H9 (cell line): ENCODE results near the gene ANP32B. TPM values are rescaled to one million over a fixed set of nuclear protein-coding genes. Genes with fewer than 3 reads are reported as not detected.

Experiments
- DNase-seq: peaks from one replicate; pipeline ENCODE4 v3.0.0-alpha.2; 2017
- H2AFZ ChIP-seq: one replicate; pipeline ENCODE4 v1.6.1; 2013; ENCODE audit warnings: mild to moderate bottlenecking, low read length, control low read depth, moderate library complexity
- H2AK5ac ChIP-seq: 2 replicates; pipeline ENCODE4 v1.6.1; 2013; ENCODE audit warnings: low read length, control low read depth, mixed read lengths; ENCODE audit not compliant: insufficient read length
- H2BK120ac ChIP-seq: one replicate; pipeline ENCODE4 v1.6.1; 2013; ENCODE audit warnings: low read depth, mild to moderate bottlenecking, low read length, control low read depth, inconsistent platforms; ENCODE audit not compliant: poor library complexity, severe bottlenecking
- H2BK12ac ChIP-seq: 2 replicates; pipeline ENCODE4 v1.6.1; 2013; ENCODE audit warnings: low read length, control low read depth, mixed read lengths, low read depth; ENCODE audit not compliant: insufficient read length
- H2BK15ac ChIP-seq: 2 replicates; pipeline ENCODE4 v1.6.1; 2013; ENCODE audit warnings: low read depth, low read length, control low read depth
- H2BK20ac ChIP-seq: one replicate; pipeline ENCODE4 v1.6.1; 2013; ENCODE audit warnings: low read depth, mild to moderate bottlenecking, low read length, control low read depth, inconsistent platforms; ENCODE audit not compliant: poor library complexity, severe bottlenecking
- H2BK5ac ChIP-seq: 2 replicates; pipeline ENCODE4 v1.6.1; 2013; ENCODE audit warnings: low read length, control low read depth, mixed read lengths; ENCODE audit not compliant: insufficient read length
- H3K14ac ChIP-seq: 2 replicates; pipeline ENCODE4 v1.6.1; 2013; ENCODE audit warnings: low read length, control low read depth; ENCODE audit not compliant: insufficient read depth
- H3K18ac ChIP-seq: 2 replicates; pipeline ENCODE4 v1.6.1; 2013; ENCODE audit warnings: low read depth, mild to moderate bottlenecking, mixed read lengths, low read length, control low read depth; ENCODE audit not compliant: insufficient read length
- H3K23ac ChIP-seq: 2 replicates; pipeline ENCODE4 v1.6.1; 2013; ENCODE audit warnings: low read length, control low read depth, mixed read lengths, low read depth; ENCODE audit not compliant: insufficient read length
- H3K23me2 ChIP-seq: 2 replicates; pipeline ENCODE4 v1.6.1; 2013; ENCODE audit warnings: low read depth, mild to moderate bottlenecking, mixed read lengths, low read length, control low read depth; ENCODE audit not compliant: insufficient read length, poor library complexity, severe bottlenecking
- H3K27ac ChIP-seq: 2 replicates; pipeline ENCODE4 v1.5.1; 2013; ENCODE audit warnings: low read length, control low read depth, mixed read lengths, low read depth; ENCODE audit not compliant: insufficient read length
- H3K27me3 ChIP-seq: 2 replicates; pipeline ENCODE4 v1.6.1; 2013; ENCODE audit warnings: low read length, control low read depth, inconsistent platforms; ENCODE audit not compliant: insufficient read depth
- H3K4ac ChIP-seq: 2 replicates; pipeline ENCODE4 v1.6.1; 2013; ENCODE audit warnings: low read depth, mild to moderate bottlenecking, control low read depth, inconsistent platforms, low read length, moderate library complexity
- H3K4me1 ChIP-seq: 2 replicates; pipeline ENCODE4 v1.6.1; 2013; ENCODE audit warnings: low read length, control low read depth, inconsistent platforms; ENCODE audit not compliant: insufficient read depth
- H3K4me2 ChIP-seq: 2 replicates; pipeline ENCODE4 v1.6.1; 2013; ENCODE audit warnings: low read length, control low read depth, mixed read lengths; ENCODE audit not compliant: insufficient read length, insufficient read depth
- H3K56ac ChIP-seq: 2 replicates; pipeline ENCODE4 v1.6.1; 2013; ENCODE audit warnings: low read depth, mild to moderate bottlenecking, mixed read lengths, low read length, control low read depth; ENCODE audit not compliant: insufficient read length
- H3K79me1 ChIP-seq: 2 replicates; pipeline ENCODE4 v1.6.1; 2013; ENCODE audit warnings: low read depth, mild to moderate bottlenecking, moderate library complexity, low read length, control low read depth, inconsistent platforms; ENCODE audit not compliant: insufficient read depth, poor library complexity, severe bottlenecking
- H3K79me2 ChIP-seq: 2 replicates; pipeline ENCODE4 v1.6.1; 2013; ENCODE audit warnings: low read length, control low read depth, inconsistent platforms; ENCODE audit not compliant: insufficient read depth
- H3K9ac ChIP-seq: 2 replicates; pipeline ENCODE4 v1.6.1; 2013; ENCODE audit warnings: low read length, control low read depth, mixed read lengths; ENCODE audit not compliant: insufficient read length; ENCODE audit errors: extremely low read depth
- H3K9me3 ChIP-seq: one replicate; pipeline ENCODE4 v1.6.1; 2013; ENCODE audit warnings: low read depth, low read length, inconsistent platforms; ENCODE audit not compliant: control insufficient read depth
- H3T11ph ChIP-seq: one replicate; pipeline ENCODE4 v1.6.1; 2013; ENCODE audit warnings: mild to moderate bottlenecking, low read length, control low read depth, inconsistent platforms
- H4K20me1 ChIP-seq: one replicate; pipeline ENCODE4 v1.6.1; 2013; ENCODE audit not compliant: control insufficient read depth, insufficient read length, insufficient read depth
- H4K5ac ChIP-seq: 2 replicates; pipeline ENCODE4 v1.6.1; 2013; ENCODE audit warnings: low read depth, mild to moderate bottlenecking, mixed read lengths, low read length, control low read depth; ENCODE audit not compliant: insufficient read length
- H4K8ac ChIP-seq: replicated peaks from 2 replicates; pipeline ENCODE4 v1.6.1; 2013; ENCODE audit warnings: low read length, control low read depth, mixed read lengths, low read depth; ENCODE audit not compliant: insufficient read length
- H4K91ac ChIP-seq: 2 replicates; pipeline ENCODE4 v1.6.1; 2013; ENCODE audit warnings: low read depth, mild to moderate bottlenecking, moderate library complexity, mixed read lengths, low read length, control low read depth; ENCODE audit not compliant: insufficient read length
- H3K27ac Mint-ChIP-seq, 3 experiments: 2 replicates in 2 of 3; 3 replicates in 1 of 3; pipeline ENCODE4 v1.8.0; 2020 to 2021; ENCODE audit warnings: mixed read lengths in 3 of 3, mild to moderate bottlenecking in 1 of 3, moderate library complexity in 1 of 3
- H3K27me3 Mint-ChIP-seq: 2 replicates; pipeline ENCODE4 v1.8.0; 2021; ENCODE audit warnings: low read depth, mild to moderate bottlenecking, moderate library complexity, mixed read lengths
- H3K36me3 Mint-ChIP-seq, 3 experiments: 2 replicates in 2 of 3; 3 replicates in 1 of 3; pipeline ENCODE4 v1.8.0; 2020 to 2021; ENCODE audit warnings: low read depth in 3 of 3, mixed read lengths in 3 of 3; ENCODE audit not compliant: insufficient read depth in 1 of 3
- H3K4me1 Mint-ChIP-seq, 2 experiments: 2 replicates each; pipeline ENCODE4 v1.8.0; 2020; ENCODE audit warnings: mixed read lengths in 2 of 2
- H3K4me3 Mint-ChIP-seq, 2 experiments: 2 replicates in 1 of 2; 3 replicates in 1 of 2; pipeline ENCODE4 v1.8.0; 2020 to 2021; ENCODE audit warnings: mild to moderate bottlenecking in 2 of 2, mixed read lengths in 2 of 2, moderate library complexity in 1 of 2
- H3K9me3 Mint-ChIP-seq, 2 experiments: 2 replicates in 1 of 2; 3 replicates in 1 of 2; pipeline ENCODE4 v1.8.0; 2020; ENCODE audit warnings: mild to moderate bottlenecking in 2 of 2, mixed read lengths in 2 of 2, moderate library complexity in 1 of 2
- CTCF ChIP-seq: fragments of 200-600 bp; sonication (generic); conservative IDR thresholded peaks from 3 replicates; pipeline ENCODE4 v1.8.0; 2021; ENCODE audit warnings: antibody characterized with exemption, mild to moderate bottlenecking
- WGBS: extraction: QIAGEN DNeasy Blood & Tissue Kit; methylation state at CpG from one replicate; pipeline ENCODE4 v1.1.7; 2013; ENCODE audit warnings: missing lambda C conversion rate, low lambda C conversion rate, mixed read lengths; ENCODE audit not compliant: insufficient read length; ENCODE audit errors: extremely low coverage; 5-methylcytosine and 5-hydroxymethylcytosine counted together
- total RNA-seq: library from RNA; stranded (reverse); gene quantifications from 2 replicates; pipeline ENCODE4 v1.2.1, GENCODE V29; 2021

Gene ANP32B
- total RNA-seq, 1 experiment from 2014 or later = 91.6 TPM

GRCh38 chr9:98009936-98010335 is 26.8 kb downstream of the ANP32B start:
- Histone ChIP-seq H3K9me3 (no peaks in the 10 kb centered on the region), H3K23me2 (no peaks in the 10 kb centered on the region), H4K91ac (no peak overlapping the region), H3K79me1 (no peaks in the 10 kb centered on the region), H3K56ac (no peak overlapping the region), H2BK12ac (no peak overlapping the region), H2AFZ (no peak overlapping the region), H2BK120ac (no peak overlapping the region), H2BK20ac (no peak overlapping the region), H3K4me1 (no peaks in the 10 kb centered on the region), H4K5ac (no peak overlapping the region), H4K20me1 (no peaks in the 10 kb centered on the region), H3K4ac (no peak overlapping the region), H2AK5ac (no peak overlapping the region), H4K8ac (no peak overlapping the region), H3K79me2 (no peaks in the 10 kb centered on the region), H3T11ph (no peak overlapping the region), H3K18ac (no peak overlapping the region), H3K27ac (no peak overlapping the region), H3K4me2 (no peak overlapping the region), H2BK5ac (no peak overlapping the region), H3K14ac (no peak overlapping the region), H3K9ac (no peak overlapping the region), H3K27me3 (no peaks in the 10 kb centered on the region), H2BK15ac (no peak overlapping the region), H3K23ac (no peak overlapping the region)
- DNase-seq = no peak
- H3K4me3 Mint-ChIP-seq = no peak overlapping the region
- no peak for TF ChIP-seq CTCF
- WGBS = no CpG with 5 or more reads among the region's 1 CpG
- H3K4me1 Mint-ChIP-seq = no peaks in the 10 kb centered on the region
- no peaks in the 10 kb centered on the region for H3K27me3 Mint-ChIP-seq
- H3K27ac Mint-ChIP-seq = no peak overlapping the region
- no peaks in the 10 kb centered on the region for H3K9me3 Mint-ChIP-seq
- H3K36me3 Mint-ChIP-seq = peaks cover 11 to 85% (median 57%) of the 10 kb centered on the region in 3 experiments; a peak in 6 of 7 replicates
